GM19193 (cell line): ENCODE data around the gene TNFAIP3.

Experiments used
- POLR2A ChIP-seq: IDR thresholded peaks from 4 replicates; pipeline ENCODE4 v1.6.1; 2011; ENCODE audit not compliant: insufficient read depth, insufficient read length; ENCODE audit errors: extremely low read depth

TNFAIP3 gene

GRCh38 chr6:137928286-137928685 lies 61.2 kb downstream of the TNFAIP3 start:
- TF ChIP-seq POLR2A: no peak

GRCh38 chr6:137931849-137932465 lies 64.9 kb downstream of the TNFAIP3 start:
- no peak for TF ChIP-seq POLR2A
